HEK293 (cell line): ENCODE data around the gene MITF.

Source experiments
- CTCF ChIA-PET: fragments of 350-600 bp; formaldehyde crosslinking; extraction: SDS; loops from one replicate; lab custom pipeline; 2021; ENCODE audit warnings: antibody characterized with exemption; lab: Yijun Ruan, JAX
- POLR2A ChIA-PET: fragments of 300-600 bp; formaldehyde crosslinking; extraction: SDS; loops from one replicate; lab custom pipeline; 2020; ENCODE audit warnings: antibody characterized with exemption, inconsistent platforms; lab: Yijun Ruan, JAX
- H3K27ac ChIP-seq: fragments of 200-500 bp; sonication (Bioruptor generic); 2 replicates; pipeline ENCODE4 v1.5.1; 2014; ENCODE audit warnings: low read depth, low read length, control low read depth, inconsistent platforms; ENCODE audit errors: extremely low read depth
- H3K36me3 ChIP-seq, 2 experiments: fragments of 200-500 bp in 1 of 2; sonication (Bioruptor generic) in 1 of 2; 1 replicate in 1 of 2; 2 replicates in 1 of 2; pipeline ENCODE4 v1.5.1; 2014 to 2017; ENCODE audit warnings: inconsistent platforms in 2 of 2, low read length in 2 of 2; ENCODE audit not compliant: control insufficient read depth in 2 of 2, insufficient read depth in 1 of 2
- H3K4me1 ChIP-seq: fragments of 200-500 bp; sonication (Bioruptor generic); 2 replicates; pipeline ENCODE4 v1.5.1; 2014; ENCODE audit warnings: mild to moderate bottlenecking, low read length, inconsistent platforms; ENCODE audit not compliant: control insufficient read depth, insufficient read depth
- H3K4me3 ChIP-seq: 2 replicates; pipeline ENCODE4 v1.5.1; 2011; ENCODE audit warnings: low read depth, mild to moderate bottlenecking, control low read depth, low read length, moderate library complexity
- H3K9me3 ChIP-seq: fragments of 200-500 bp; sonication (Bioruptor generic); 2 replicates; pipeline ENCODE4 v1.5.1; 2014; ENCODE audit warnings: low read depth, low read length, inconsistent platforms; ENCODE audit not compliant: control insufficient read depth, insufficient read depth
- KLF16 ChIP-seq: fragments of 450-650 bp; formaldehyde crosslinking; IDR thresholded peaks from 2 replicates; pipeline ENCODE4 v1.5.1; 2017; ENCODE audit warnings: missing biosample characterization, missing genetic modification characterization
- KLF8 ChIP-seq: fragments of 450-650 bp; formaldehyde crosslinking; IDR thresholded peaks from 2 replicates; pipeline ENCODE4 v1.5.1; 2016; ENCODE audit warnings: missing biosample characterization, missing genetic modification characterization
- SALL2 ChIP-seq: fragments of 450-650 bp; formaldehyde crosslinking; IDR thresholded peaks from 2 replicates; pipeline ENCODE4 v1.5.0; 2017; ENCODE audit warnings: missing biosample characterization, mild to moderate bottlenecking, missing genetic modification characterization, borderline replicate concordance
- SETDB1 ChIP-seq: IDR thresholded peaks from one replicate; pipeline ENCODE4 v1.6.1; 2017; ENCODE audit warnings: mild to moderate bottlenecking, low read length, moderate library complexity, mixed read lengths; ENCODE audit not compliant: insufficient read length
- ZFP3 ChIP-seq: fragments of 450-650 bp; formaldehyde crosslinking; IDR thresholded peaks from 2 replicates; pipeline ENCODE4 v1.5.1; 2016; ENCODE audit warnings: low read depth, missing biosample characterization, missing genetic modification characterization
- ZNF214 ChIP-seq: fragments of 450-650 bp; formaldehyde crosslinking; IDR thresholded peaks from 2 replicates; pipeline ENCODE4 v1.5.1; 2017; ENCODE audit warnings: missing biosample characterization, mild to moderate bottlenecking, missing genetic modification characterization, borderline replicate concordance
- ZNF302 ChIP-seq: fragments of 450-650 bp; formaldehyde crosslinking; IDR thresholded peaks from 2 replicates; pipeline ENCODE4 v1.5.1; 2016; ENCODE audit warnings: missing biosample characterization, missing genetic modification characterization, low read depth
- ZNF311 ChIP-seq: fragments of 450-650 bp; formaldehyde crosslinking; IDR thresholded peaks from 2 replicates; pipeline ENCODE4 v1.5.1; 2017; ENCODE audit warnings: missing biosample characterization, missing genetic modification characterization, borderline replicate concordance
- ZNF366 ChIP-seq: fragments of 450-650 bp; formaldehyde crosslinking; conservative IDR thresholded peaks from 2 replicates; pipeline ENCODE4 v1.5.1; 2016; ENCODE audit warnings: missing biosample characterization, missing genetic modification characterization
- ZNF529 ChIP-seq: fragments of 450-650 bp; formaldehyde crosslinking; IDR thresholded peaks from 2 replicates; pipeline ENCODE4 v1.5.1; 2017; ENCODE audit warnings: missing genetic modification characterization, missing biosample characterization; ENCODE audit not compliant: insufficient replicate concordance
- ZNF549 ChIP-seq: fragments of 450-650 bp; IDR thresholded peaks from 2 replicates; pipeline ENCODE4 v1.5.1; 2018; ENCODE audit warnings: missing biosample characterization, missing genetic modification characterization, mild to moderate bottlenecking, inconsistent platforms, moderate library complexity
- ZNF626 ChIP-seq: fragments of 450-650 bp; sonication (Bioruptor Pico); formaldehyde crosslinking; IDR thresholded peaks from 2 replicates; pipeline ENCODE4 v1.5.1; 2018; ENCODE audit warnings: missing biosample characterization, missing genetic modification characterization, inconsistent platforms
- ZNF677 ChIP-seq: fragments of 450-650 bp; IDR thresholded peaks from 2 replicates; pipeline ENCODE4 v1.5.0; 2018; ENCODE audit warnings: missing biosample characterization, mild to moderate bottlenecking, missing genetic modification characterization, moderate library complexity
- ZNF830 ChIP-seq: fragments of 450-650 bp; IDR thresholded peaks from 2 replicates; pipeline ENCODE4 v1.5.0; 2018; ENCODE audit warnings: missing biosample characterization, missing genetic modification characterization, low read depth, mild to moderate bottlenecking, moderate library complexity
- ZNF843 ChIP-seq: fragments of 450-650 bp; formaldehyde crosslinking; IDR thresholded peaks from 2 replicates; pipeline ENCODE4 v1.5.1; 2016; ENCODE audit warnings: missing biosample characterization, missing genetic modification characterization
- TF ChIP-seq, protein P1 (sequence below): fragments of 450-650 bp; formaldehyde crosslinking; IDR thresholded peaks from 2 replicates; pipeline ENCODE4; 2016; ENCODE audit warnings: missing biosample characterization, missing genetic modification characterization
- TF ChIP-seq, protein P2 (sequence below): fragments of 450-650 bp; formaldehyde crosslinking; IDR thresholded peaks from 2 replicates; pipeline ENCODE4 v1.5.0; 2017; ENCODE audit warnings: missing biosample characterization, missing genetic modification characterization, borderline replicate concordance
- TF ChIP-seq, protein P3 (sequence below): fragments of 450-650 bp; formaldehyde crosslinking; IDR thresholded peaks from 2 replicates; pipeline ENCODE4 v1.5.1; 2016; ENCODE audit warnings: missing biosample characterization, missing genetic modification characterization

The MITF gene

DNA sequence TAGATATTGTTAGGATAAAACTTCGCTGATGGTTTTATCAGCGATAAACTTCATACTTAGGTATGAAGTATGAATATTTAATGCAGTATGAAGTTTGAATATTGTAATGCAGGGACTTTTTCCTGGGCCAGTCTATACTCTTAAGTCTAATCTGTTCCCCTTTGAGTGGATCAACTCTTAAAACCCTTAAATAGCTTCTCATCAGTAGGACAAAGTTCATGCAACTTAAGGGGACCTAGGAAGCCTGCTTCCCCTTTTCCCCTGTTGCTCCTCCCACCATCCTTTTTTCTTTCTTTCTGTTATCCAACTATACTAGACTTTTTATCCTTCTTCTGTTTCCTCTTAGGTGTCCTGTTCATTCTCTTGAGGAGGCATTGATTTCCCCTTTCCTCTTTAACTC lies 78.7 kb downstream of the MITF start:
- CTCF ChIA-PET, result no interaction called here
- Histone ChIP-seq H3K4me1 (no peaks in the 10 kb centered on the region), H3K27ac (no peak overlapping the region), H3K36me3 (no peaks in the 10 kb centered on the region), H3K9me3 (no peaks in the 10 kb centered on the region), H3K4me3 (no peak overlapping the region)
- POLR2A ChIA-PET, result no interaction called here
- TF ChIP-seq ZFP3 (tag by site-specific recombination) (no peak), ZNF843 (tag by site-specific recombination) (no peak), ZNF529 (no peak), ZNF311 (tag by site-specific recombination) (no peak), ZNF302 (no peak), ZNF549 (tag by site-specific recombination) (no peak)

DNA sequence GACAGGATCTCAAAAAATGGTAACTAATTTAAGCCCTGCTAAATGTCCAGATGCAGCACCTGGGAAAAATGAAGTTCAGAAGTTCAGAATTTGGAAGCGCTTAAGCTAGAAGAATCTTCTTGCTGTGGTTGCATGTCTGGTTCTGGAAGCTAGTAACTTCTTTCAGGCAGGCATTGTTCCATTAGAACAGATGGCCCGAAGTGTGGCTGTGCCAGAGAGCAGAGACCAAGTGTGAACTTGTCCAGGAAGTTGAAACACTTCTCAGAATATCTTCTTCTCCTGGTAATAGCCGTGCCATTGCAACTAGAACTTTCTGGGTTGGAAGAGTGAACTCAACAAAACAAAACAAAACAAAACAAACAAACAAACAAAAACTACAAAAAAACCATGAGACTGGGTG lies 80.0 kb downstream of the MITF start:
- Histone ChIP-seq H3K9me3 (no peaks in the 10 kb centered on the region), H3K27ac (no peak overlapping the region), H3K4me1 (no peaks in the 10 kb centered on the region), H3K4me3 (no peak overlapping the region), H3K36me3 (no peaks in the 10 kb centered on the region)
- CTCF ChIA-PET, result no interaction called here
- no peak for TF ChIP-seq SALL2 (tag by site-specific recombination)
- TF ChIP-seq KLF8 (tag by site-specific recombination), result no peak
- TF ChIP-seq, protein P1, sequence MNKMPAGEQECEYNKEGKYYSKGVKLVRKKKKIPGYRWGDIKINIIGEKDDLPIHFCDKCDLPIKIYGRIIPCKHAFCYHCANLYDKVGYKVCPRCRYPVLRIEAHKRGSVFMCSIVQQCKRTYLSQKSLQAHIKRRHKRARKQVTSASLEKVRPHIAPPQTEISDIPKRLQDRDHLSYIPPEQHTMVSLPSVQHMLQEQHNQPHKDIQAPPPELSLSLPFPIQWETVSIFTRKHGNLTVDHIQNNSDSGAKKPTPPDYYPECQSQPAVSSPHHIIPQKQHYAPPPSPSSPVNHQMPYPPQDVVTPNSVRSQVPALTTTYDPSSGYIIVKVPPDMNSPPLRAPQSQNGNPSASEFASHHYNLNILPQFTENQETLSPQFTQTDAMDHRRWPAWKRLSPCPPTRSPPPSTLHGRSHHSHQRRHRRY (tag by site-specific recombination), result no peak
- no peak for TF ChIP-seq ZNF214
- TF ChIP-seq ZNF677 (tag by site-specific recombination), result no peak
- TF ChIP-seq, protein P2, sequence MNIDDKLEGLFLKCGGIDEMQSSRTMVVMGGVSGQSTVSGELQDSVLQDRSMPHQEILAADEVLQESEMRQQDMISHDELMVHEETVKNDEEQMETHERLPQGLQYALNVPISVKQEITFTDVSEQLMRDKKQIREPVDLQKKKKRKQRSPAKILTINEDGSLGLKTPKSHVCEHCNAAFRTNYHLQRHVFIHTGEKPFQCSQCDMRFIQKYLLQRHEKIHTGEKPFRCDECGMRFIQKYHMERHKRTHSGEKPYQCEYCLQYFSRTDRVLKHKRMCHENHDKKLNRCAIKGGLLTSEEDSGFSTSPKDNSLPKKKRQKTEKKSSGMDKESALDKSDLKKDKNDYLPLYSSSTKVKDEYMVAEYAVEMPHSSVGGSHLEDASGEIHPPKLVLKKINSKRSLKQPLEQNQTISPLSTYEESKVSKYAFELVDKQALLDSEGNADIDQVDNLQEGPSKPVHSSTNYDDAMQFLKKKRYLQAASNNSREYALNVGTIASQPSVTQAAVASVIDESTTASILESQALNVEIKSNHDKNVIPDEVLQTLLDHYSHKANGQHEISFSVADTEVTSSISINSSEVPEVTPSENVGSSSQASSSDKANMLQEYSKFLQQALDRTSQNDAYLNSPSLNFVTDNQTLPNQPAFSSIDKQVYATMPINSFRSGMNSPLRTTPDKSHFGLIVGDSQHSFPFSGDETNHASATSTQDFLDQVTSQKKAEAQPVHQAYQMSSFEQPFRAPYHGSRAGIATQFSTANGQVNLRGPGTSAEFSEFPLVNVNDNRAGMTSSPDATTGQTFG (tag by site-specific recombination), result no peak
- TF ChIP-seq SETDB1, result no peak
- TF ChIP-seq, protein P3, sequence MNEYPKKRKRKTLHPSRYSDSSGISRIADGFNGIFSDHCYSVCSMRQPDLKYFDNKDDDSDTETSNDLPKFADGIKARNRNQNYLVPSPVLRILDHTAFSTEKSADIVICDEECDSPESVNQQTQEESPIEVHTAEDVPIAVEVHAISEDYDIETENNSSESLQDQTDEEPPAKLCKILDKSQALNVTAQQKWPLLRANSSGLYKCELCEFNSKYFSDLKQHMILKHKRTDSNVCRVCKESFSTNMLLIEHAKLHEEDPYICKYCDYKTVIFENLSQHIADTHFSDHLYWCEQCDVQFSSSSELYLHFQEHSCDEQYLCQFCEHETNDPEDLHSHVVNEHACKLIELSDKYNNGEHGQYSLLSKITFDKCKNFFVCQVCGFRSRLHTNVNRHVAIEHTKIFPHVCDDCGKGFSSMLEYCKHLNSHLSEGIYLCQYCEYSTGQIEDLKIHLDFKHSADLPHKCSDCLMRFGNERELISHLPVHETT, result no peak
- TF ChIP-seq ZNF626 (tag by site-specific recombination), result no peak
- no peak for TF ChIP-seq KLF16 (tag by site-specific recombination)
- TF ChIP-seq ZNF366 (tag by site-specific recombination), result no peak
- POLR2A ChIA-PET, result no interaction called here

DNA sequence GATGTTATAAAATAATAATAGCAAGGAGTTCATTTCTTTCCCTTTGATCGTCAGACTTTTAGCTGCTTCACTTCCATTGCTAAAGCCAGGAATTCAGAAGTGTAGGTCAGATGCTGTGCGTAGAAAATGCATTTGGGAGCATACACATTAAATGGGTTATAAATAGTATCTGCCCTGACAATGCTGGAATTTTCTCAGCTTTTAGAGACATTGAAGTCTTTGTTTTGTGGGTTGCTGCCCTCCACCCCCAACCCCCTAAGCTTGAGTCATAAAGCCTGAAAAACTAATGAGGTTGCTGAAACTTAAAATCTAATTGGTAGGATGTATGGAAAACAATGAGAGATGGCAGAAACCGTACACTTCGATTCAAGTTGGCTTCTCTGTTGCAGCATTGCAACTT lies 81.9 kb downstream of the MITF start:
- TF ChIP-seq ZNF830 (tag by site-specific recombination), result no peak
- Histone ChIP-seq H3K27ac (no peak overlapping the region), H3K4me3 (no peak overlapping the region), H3K4me1 (no peaks in the 10 kb centered on the region), H3K36me3 (no peaks in the 10 kb centered on the region), H3K9me3 (no peaks in the 10 kb centered on the region)
- CTCF ChIA-PET, result no interaction called here
- POLR2A ChIA-PET, result no interaction called here
